ENCODE data around the gene CDC42EP1.
A peak's percentile ranks its signal among the peaks of the same experiment; 100 is the strongest.
"Not testable (repeated sequence)": the region's sequence is repeated elsewhere in the genome, so short reads cannot be mapped to it uniquely, and the experiment has no call there.

CDC42EP1 gene

DNA sequence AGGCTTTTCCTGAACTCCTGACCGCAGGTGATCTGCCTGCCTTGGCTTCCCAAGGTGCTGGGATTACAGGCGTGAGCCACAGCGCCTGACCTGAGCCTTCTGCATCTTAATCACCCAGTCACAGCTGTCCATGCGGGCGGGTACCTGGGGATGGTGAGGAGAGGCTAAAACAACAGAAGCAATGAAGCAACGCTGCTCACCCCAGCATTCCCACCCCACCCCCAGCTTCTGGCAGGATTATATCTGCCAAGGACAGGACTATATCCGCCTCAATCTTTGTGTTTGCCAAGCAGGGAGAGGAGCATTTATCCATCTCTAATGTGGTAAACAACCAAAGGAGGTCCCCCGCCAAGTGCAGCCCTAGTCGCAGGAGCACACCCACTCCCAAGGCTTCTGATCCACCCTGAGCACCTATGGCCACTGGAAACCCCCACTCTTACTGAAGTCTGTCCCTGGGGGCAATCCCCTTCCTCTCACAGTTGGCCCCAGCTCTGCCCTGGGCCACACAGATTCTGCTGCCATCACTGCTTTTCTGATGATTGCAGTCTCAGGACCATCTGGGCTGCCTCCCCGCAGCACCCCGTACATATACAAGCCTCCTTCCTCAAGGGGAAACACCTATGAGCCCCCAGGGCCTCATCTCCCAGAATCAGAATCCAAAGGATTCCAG, 28.4 kb downstream of the CDC42EP1 start:
- no peak for DNase-seq

DNA sequence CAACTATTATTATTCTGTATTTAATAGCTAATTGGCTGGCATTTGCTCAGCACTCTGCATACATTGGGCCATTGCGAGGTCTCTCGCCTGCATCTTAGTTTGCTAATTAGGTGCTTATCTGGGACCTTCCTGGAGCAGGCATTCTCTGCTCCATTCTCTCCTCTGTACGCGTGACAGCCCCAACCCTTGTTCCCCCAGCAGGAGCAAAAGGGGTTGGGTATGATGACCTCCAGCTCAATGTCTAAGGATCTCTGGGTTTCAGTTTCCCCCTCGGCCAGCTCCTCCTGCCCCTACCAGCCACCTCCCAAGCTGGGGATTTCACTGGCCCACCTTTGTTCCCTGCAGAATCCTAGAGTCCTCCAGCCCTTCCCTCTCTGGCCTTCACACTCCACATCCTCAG, 29.4 kb downstream of the CDC42EP1 start:
- DNase-seq = no peak

DNA sequence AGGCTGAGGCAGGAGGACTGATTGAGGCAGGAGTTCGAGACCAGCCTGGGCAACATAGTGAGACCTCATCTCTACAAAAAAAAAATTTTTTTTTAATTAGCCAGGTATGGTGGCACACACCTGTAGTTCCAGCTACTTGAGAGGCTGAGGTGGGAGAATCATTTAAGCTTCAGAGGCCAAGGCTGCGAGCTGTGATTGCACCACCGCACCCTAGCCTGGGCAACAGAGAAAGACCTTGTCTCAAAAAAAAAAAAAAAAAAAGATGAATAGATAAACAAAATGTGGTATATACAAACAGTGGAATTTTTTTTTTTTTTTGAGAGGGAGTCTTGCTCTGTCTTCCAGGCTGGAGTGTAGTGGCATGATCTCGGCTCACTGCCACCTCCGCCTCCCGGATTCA, 30.8 kb downstream of the CDC42EP1 start:
- DNase-seq = not testable (repeated sequence)

DNA sequence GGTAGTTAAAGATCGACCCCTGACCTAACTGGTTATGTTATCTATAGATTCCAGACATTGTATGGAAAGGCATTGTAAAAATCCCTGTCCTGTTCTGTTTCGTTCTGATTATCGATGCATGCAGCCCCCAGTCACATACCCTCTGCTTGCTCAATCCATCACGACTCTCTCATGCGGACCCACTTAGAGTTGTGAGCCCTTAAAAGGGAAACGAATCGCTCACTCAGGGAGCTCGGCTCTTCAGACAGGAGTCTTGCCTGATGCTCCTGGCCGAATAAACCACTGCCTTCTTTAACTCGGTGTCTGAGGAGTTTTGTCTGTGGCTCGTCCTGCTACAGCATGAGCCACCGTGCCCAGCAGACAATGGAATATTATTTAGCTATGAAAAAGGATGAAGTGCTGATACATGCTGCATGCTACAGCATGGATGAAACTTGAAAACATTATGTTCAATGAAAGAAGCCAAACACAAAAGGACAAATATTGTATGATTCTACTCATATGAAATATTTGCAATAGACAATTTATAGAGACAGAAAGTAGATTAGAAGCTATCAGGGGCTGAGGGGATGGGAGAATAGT, 31.6 kb downstream of the CDC42EP1 start:
- no peak for DNase-seq

DNA sequence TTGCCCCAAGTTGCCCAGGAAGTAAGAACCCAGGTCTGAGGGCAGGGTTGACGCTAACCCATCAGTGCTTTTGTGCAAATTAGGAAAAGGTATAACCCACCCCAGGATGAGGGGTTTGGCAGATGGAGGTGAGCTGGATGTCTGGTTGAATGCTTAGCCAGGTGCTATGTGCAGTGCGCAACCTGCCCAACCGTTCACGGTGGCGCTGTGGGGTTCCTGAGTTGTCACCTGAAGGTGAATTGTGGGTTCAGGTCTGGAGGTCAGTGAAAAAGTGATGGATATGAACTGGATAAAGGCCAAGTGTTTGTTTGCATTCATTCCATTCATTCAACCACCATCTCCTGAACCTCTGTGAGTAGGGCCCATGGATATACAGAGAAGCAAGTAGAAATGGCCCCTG, 34.0 kb downstream of the CDC42EP1 start:
- no peak for DNase-seq

DNA sequence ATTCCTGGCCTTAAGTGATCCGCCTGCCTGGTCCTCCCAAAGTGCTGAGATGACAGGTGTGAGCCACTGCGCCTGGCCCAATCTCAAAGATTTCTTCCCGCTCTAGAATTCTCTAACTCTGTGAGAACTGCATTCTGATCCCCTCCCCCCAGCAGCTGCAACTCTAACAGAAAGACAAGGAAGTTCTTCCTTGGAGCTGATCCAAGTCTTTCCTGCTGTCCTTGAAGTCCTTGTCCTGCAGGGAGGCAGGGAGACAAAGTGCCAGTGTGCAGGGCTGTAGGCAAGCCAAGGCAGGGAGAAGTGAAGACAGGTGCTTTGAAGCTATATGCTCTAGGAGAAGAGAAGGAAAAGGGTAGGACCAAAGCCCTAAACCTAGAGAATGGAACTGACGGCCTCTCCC, 38.9 kb downstream of the CDC42EP1 start:
- DNase-seq = no peak

DNA sequence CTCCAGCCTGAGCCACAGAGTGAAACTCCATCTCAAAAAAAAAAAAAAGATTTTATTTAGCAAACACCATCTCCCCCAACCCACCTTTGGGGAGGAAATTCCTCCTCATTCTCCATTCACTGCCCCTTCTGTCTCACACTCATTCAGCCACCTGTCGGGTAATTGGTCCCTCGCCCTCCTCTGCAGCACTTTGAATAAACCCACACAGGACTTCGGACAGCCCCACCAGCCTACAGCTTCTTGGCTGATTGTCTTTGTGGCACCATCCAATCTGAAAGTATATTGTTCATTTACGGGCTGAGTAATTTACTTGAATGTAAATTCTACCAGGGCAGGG, 40.9 kb downstream of the CDC42EP1 start:
- DNase-seq = no peak

DNA sequence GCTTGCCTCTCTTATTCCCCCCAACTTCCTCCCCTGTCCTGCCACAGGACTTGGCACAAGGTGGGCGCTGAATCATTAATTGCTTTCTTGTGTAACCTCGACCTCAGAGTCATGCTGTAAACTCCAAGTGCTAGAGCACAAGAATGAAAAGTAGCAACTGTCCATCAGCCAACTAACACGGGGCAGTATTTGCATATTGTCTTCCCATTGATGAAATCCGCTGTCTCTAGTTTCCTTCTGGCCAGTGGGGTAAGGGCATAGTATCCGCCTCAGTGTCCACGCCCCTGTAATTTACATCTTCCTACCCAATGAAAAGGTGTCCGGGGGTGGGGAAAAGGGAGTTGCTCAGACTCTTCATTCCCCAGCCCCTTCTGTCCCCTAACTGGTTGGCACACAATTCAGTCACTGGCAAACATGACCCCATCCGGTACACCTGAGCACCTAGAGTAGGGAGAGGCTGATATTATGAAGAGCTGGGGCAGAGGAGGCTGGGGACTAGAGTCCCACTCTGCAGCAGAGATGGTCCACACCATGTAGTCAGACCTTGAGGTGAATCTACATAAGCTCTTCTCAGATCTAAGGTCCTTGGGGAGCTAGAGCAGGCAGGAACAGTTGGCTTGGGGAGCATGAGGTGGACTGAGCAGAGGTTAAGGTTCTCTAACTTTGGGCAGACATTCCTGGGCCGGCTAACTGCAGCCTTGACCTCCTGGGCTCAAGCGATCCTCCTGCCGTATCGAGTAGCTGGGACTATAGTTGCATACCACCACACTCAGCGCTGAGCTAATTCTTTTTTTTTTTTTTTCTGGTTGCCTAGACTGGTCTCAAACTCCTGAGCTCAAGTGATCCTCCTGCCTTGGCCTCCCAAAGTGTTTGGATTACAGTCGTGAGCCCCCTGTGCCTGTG, 41.5 kb downstream of the CDC42EP1 start:
- DNase-seq = peak; percentile 6

DNA sequence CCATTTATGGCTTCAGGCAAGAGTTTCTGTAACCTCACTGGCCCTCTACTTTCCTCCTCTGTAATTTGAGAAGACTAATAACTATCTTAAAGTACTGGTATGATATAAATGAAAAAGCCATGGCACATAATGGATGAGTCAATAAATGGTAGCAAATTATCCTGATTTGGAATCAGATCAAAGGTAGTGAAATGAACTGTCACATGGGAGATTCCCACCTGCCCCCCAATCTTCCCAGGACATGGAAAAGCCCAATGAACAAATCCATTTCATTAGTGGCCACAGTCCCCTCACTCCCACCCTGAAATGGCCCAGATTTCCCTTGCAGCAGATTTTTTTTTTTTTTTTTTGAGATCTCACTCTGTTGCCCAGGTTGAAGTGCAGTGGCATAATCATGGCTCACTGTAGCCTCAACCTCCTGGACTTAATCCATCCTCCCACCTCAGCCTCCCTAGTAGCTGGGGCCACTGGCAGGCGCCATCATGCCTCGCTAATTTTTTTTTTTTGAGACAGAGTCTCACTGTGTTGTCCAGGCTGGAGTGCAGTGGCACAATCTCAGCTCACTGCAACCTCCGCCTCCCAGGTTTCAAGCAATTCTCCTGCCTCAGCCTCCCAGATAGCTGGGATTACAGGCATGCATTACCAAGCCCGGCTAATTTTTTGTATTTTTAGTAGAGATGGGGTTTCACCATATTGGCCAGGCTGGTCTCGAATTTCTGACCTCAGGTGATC, 42.4 kb downstream of the CDC42EP1 start:
- not testable (repeated sequence) for DNase-seq

DNA sequence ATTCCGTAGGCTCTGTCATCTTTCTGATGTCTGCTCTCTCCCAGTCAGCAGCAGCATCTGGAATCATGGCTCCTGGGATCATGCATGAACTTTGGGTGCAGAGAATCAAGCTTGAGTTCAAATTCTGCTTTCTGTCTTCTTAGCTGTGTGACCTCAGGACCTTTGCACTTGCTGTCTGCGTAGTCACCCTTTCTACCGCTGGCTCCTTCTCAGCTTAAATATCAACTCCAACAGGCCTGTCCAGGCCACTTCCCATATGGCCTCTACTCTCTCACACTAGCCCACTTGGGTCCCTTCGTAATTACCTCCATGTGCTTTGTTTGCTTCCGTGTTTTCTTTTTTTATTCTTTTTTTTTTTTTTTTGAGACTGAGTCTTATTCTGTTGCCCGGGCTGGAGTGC, 43.8 kb downstream of the CDC42EP1 start:
- no peak for DNase-seq

DNA sequence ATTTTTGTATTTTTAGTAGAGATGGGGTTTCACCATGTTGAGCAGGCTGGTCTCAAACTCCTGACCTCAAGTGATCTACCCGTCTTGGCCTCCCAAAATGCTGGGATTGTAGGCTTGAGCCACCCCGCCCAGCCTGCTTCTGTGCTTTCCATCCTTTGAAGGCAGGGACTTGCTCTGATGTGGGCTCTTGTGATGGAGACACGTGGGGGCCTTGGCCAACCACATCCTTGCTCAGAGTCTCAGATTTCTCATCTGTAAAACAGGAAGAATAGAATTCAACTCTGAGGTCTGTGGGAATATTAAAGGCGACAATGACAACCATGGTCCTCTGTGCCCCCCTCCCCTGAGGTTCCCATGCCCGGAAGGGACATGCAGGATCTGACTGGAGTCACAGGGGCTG, 44.6 kb downstream of the CDC42EP1 start:
- DNase-seq = no peak

DNA sequence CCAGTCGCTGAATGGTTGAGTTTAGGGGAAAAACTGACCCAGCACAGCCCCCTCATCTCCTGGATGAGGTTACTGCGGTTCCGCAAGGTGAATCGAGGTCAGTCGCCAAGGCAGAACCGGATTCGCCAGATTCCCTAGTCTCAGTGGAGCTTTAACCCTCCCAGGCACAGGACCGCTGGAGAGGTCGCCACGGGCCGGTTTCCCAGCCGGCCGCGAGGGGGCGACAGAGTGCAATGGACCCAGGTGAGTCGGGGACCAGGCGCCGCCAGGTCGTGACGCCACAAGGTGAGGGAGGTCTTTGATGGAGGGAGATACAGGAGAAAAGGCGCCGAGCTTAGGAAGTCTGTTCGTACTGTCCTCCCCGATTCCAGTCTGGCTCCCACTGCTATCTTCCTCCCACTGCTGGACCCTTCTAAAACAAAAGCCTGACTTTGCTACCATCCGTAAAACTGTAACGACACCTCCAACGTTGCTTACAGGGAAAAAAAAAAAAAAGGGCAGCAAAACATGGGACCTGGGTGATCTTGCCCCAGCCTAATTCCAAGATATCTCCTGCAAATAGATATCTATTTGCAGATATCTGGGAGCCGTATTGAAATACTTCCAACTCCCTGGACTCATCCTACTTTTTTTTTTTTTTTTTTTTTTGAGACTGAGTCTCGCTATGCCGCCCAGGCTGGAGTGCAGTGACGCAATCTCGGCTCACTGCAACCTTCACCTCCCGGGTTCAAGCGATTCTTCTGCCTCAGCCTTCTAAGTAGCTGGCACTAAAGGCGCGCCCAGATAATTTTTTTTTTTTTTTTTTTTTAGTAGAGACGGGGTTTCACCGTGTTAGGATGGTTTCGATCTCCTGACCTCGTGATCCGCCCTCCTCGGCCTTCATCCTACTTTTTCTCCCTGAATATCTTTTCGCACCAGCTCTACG, 47.0 kb downstream of the CDC42EP1 start:
- peak; percentile 65 for DNase-seq

DNA sequence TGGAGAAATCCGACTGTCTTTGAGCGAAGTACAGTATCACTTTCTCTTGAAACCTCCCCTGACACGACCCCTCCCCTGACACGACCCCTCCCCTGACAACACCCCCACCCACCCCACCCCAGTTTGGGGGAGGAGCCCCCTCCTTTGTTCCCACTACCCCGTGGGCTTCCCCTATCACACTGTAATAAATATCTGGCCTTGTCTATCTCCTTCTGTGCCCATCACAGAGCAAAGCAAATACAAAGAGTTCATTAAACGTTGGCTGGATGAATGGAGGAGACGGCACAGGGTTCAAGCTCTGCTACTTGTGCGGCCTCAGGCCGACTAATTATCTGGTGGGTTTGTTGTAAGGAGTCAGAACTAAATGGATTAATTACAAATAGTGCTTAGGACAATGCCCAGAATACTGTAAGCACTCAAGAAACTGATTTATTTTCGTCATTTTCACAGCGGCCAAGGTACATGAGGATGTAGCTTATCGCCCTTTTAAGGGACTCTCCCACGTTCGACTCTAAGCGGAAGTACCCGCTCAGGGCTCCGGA, 47.7 kb downstream of the CDC42EP1 start:
- no peak for DNase-seq

DNA sequence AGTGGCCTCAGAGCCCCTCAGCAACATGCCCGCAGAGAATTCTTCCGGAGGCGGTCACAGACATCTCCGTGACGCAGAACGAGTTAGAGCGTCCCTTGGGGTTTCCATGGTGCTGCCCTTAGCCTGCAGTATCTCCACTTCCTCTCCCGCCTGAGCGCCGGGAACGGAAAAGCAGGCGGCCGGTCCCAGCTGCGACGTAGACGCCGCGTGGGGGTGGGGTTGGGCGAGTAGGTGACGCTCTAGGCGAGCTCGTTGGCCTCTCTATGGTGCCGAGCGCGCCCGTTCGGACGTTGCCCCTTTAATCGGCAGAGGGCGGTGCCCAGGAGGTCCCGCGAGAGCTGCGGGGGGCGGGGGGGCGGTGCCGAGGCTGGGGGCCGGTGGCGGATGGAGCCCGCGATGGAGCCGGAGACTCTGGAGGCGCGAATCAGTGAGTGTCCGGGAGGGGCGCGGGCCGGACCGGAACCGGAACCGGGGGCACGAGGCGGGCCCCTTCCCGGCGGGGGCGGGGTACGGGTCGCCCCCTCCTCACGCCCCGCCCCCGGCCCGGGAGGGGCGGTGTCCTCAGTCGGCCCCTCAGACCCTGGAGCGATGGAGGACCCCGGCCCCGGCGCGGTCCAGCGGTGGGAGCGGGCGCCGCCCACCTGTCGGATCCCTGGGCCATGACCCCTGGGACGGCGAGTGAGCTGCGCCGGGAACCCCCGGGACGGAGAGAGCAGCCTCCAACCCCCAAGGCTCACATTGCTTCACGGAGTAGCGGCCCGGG, 48.4 kb downstream of the CDC42EP1 start, which contains the start of gene GGA1:
Gene GGA1, plus strand, starts transcription at position 358 of the 763 bp plus-strand sequence. Its CDS starts 27 bp downstream, at position 385.
- DNase-seq = peak; percentile 92

DNA sequence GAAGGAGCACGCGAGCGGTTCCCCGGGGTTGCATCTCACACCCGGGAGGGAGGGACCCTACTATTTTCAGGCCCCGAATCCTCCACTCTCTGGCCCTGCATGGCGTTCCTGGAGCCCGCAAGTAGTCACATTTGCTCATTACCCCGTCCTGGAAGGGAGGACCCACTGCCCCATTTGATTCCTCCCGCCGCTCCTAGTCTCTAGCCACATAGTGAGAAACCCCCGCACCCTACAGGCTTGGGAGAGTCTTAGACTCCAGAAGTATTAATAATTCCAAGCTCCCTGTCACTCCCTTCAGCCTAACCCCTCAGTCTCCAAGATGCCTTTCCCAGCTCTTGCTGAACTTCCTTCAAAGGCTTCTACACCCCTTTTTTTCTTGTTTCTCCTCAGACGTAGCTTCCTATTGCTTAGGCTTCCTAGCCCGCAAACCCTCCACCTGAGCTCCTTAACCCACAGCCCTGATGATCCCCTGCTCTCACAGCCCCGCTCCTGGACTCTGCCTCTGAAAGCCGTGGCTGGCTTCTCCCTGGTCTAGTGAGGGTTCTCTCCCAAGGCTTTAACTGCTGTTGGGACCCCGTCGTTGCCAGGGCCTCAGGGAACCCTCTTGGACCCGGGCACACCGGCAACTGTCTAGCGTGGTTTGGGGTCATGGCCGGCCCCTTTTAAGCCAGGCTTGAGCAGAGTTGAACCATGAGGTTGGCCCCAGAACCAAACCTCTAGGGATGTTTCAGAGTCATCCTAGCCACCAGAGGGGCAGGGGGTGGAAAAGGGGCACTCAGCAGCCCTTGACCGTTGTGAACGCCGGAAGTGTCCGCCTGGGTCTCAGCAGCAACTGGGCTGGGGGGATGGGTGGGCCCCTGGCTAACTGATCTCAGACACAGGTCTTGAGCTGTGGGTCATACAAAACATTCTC, 49.2 kb downstream of the CDC42EP1 start:
- no peak for DNase-seq

DNA sequence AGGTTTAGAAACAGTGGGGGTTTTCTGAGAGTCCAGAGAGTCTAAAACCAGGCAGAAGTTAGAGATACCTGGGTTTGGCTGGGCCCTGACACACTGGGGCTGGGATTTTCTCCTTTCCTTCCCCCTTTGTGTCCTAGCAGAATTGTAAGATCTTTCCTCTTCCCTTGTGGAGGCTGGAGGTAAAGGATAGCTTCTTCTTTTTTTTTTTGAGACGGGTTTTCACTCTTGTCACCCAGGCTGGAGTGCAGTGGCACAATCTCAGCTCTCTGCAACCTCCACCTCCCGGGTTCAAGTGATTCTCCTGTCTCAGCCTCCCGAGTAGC, 49.8 kb downstream of the CDC42EP1 start:
- DNase-seq = not testable (repeated sequence)

DNA sequence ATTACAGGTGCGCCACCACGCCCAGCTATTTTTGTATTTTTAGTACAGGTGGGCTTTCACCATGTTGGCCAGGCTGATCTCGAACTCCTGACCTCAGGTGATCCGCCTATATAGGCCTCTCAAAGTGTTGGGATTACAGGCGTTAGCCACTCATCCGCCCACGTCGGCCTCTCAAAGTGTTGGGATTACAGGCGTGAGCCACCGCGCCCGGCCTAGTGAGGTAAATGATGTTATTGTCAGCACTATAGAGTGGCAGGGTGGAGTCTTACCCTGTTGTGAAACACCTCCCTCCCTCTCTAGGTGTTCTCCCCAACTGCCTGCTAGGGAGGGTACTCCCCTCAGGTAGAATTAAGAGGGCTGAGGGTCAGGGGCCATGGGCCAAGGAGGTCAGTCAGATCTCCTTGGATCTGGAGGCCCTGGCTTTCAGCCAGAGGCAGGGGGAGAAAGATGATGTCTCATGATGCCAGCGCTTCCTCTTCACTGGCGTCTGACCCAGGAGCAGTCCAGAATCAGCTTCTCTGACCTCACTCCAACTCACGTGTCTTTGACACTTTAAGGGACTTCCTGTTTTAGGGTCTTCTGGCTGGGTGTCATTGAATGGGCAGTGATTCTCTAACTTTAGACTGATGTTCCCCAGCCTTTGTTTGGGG, 50.3 kb downstream of the CDC42EP1 start:
- DNase-seq = no peak

DNA sequence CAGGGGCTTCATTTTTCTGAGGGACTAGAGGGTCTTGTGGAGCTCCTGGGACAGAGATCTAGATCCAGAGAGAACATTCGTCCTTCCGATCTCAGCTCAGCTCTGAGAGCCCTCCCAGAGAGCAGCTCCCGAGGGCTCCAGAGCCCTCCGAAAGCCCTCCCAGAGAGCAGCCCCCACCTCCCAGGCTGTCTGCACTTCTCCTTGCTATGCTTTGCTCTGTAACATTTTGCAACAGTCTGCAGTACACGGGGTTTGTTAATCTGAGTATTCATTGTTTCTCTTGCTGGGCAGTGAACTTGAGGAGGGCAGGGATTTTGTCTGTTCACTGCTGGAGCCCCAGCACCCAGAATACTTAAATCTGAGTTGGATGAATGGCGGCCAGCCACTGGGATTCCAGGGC, 50.9 kb downstream of the CDC42EP1 start:
- DNase-seq = no peak
